GM18507 (cell line): ENCODE results near the gene ADCY7.

ENCODE experiments used
- DNase-seq: peaks from one replicate; pipeline ENCODE4 v3.0.0; 2011; ENCODE audit warnings: low read depth; ENCODE audit not compliant: insufficient read length; ENCODE audit errors: extremely low spot score
- FAIRE-seq: peaks from 2 replicates; lab custom pipeline; 2011; peaks lifted over from hg19 to GRCh38; lab: Jason Lieb, UNC

ADCY7 gene

GRCh38 chr16:50247123-50247905, 19.0 kb upstream of the ADCY7 start:
- no peak for FAIRE-seq
- DNase-seq: no peak

GRCh38 chr16:50247906-50248608, 18.3 kb upstream of the ADCY7 start:
- DNase-seq (no peak), FAIRE-seq (no peak)

GRCh38 chr16:50248845-50249244, 17.5 kb upstream of the ADCY7 start:
- FAIRE-seq: no peak
- DNase-seq: no peak

GRCh38 chr16:50251375-50252081, 14.8 kb upstream of the ADCY7 start:
- DNase-seq (no peak), FAIRE-seq (no peak)

GRCh38 chr16:50252082-50252611, 14.2 kb upstream of the ADCY7 start:
- DNase-seq: no peak
- FAIRE-seq: no peak

- FAIRE-seq (no peak), DNase-seq (no peak)
Measured at GRCh38 chr16:50252874-50253513, 13.4 kb upstream of the ADCY7 start.

GRCh38 chr16:50253514-50253910, 12.8 kb upstream of the ADCY7 start:
- no peak for DNase-seq
- no peak for FAIRE-seq

- no peak for FAIRE-seq
- DNase-seq: no peak
Measured at GRCh38 chr16:50254072-50254471, 12.3 kb upstream of the ADCY7 start.

GRCh38 chr16:50255538-50255937, 10.8 kb upstream of the ADCY7 start:
- DNase-seq (no peak), FAIRE-seq (no peak)

GRCh38 chr16:50256604-50257003, 9.7 kb upstream of the ADCY7 start:
- FAIRE-seq (no peak), DNase-seq (no peak)

- DNase-seq (no peak), FAIRE-seq (no peak)
Measured at GRCh38 chr16:50257876-50258275, 8.5 kb upstream of the ADCY7 start.

- FAIRE-seq (no peak), DNase-seq (no peak)
Measured at GRCh38 chr16:50259334-50260205, 6.8 kb upstream of the ADCY7 start.

GRCh38 chr16:50260206-50261159, 5.9 kb upstream of the ADCY7 start:
- DNase-seq (no peak), FAIRE-seq (no peak)

- DNase-seq (no peak), FAIRE-seq (no peak)
Measured at GRCh38 chr16:50261160-50261706, 5.1 kb upstream of the ADCY7 start.

GRCh38 chr16:50261707-50262235, 4.6 kb upstream of the ADCY7 start:
- DNase-seq: no peak
- FAIRE-seq: no peak

- FAIRE-seq (no peak), DNase-seq (no peak)
Measured at GRCh38 chr16:50263060-50263909, 3.1 kb upstream of the ADCY7 start.
